HCT116 (cell line): ENCODE data around the gene PCDHGA11. TPM values are rescaled to one million over a fixed set of nuclear protein-coding genes. Genes with fewer than 3 reads are reported as not detected.
A peak's percentile ranks its signal among the peaks of the same experiment; 100 is the strongest.

Experiments used
- ATAC-seq: fragments of 200-7000 bp; cut with Tn5 transposase; 2 replicates; pipeline ENCODE4 v1.9.1; 2020; ENCODE audit warnings: mild to moderate bottlenecking, moderate library complexity
- BruUV-seq: library from RNA; stranded (reverse); fragments of 400-500 nt; replicated peaks from 2 replicates; lab custom pipeline; 2021; lab: Mats Ljungman, UMichigan
- CTCF ChIA-PET: fragments of 300-600 bp; sonication (Branson Sonifier 250); formaldehyde crosslinking; loops from one replicate; lab custom pipeline; 2021; ENCODE audit warnings: antibody characterized with exemption; lab: Charles Lee
- POLR2A ChIA-PET: fragments of 300-600, 350-600 bp; sonication (Branson Sonifier 250); formaldehyde crosslinking; loops from one replicate; lab custom pipeline; 2021; ENCODE audit warnings: antibody characterized with exemption; lab: Charles Lee
- RAD21 ChIA-PET, 2 experiments: fragments of 300-600 bp; sonication (Branson Sonifier 250); formaldehyde crosslinking; loops; one replicate each; lab custom pipeline; 2023; ENCODE audit warnings: low total read pairs in 2 of 2; ENCODE audit not compliant: uncharacterized antibody in 2 of 2, unreplicated experiment in 2 of 2, low non-redundant PET in 1 of 2; lab: Charles Lee
- DNase-seq: peaks from one replicate; pipeline ENCODE4 v3.0.0-alpha.2; 2010; ENCODE audit warnings: low read depth, low spot score
- H2AFZ ChIP-seq: fragments of 200-600 bp; shearing (Covaris generic), sonication (generic); 2 replicates; pipeline ENCODE4 v1.6.1; 2017; ENCODE audit warnings: low read depth, mixed run types, mixed read lengths, antibody characterized with exemption, low read length; ENCODE audit not compliant: poor library complexity, severe bottlenecking
- H3K27ac ChIP-seq: 2 replicates; pipeline ENCODE4 v1.5.1; 2012; ENCODE audit warnings: low read depth, low read length
- H3K27me3 ChIP-seq: fragments of 200-600 bp; sonication (generic); 2 replicates; pipeline ENCODE4 v1.6.1; 2016; ENCODE audit warnings: mixed run types, low read length, mixed read lengths; ENCODE audit not compliant: insufficient read depth
- H3K36me3 ChIP-seq, 2 experiments: fragments of 200-500 bp in 1 of 2; fragments of 200-600 bp in 1 of 2; sonication (Bioruptor generic) in 1 of 2; sonication (generic) in 1 of 2; 2 replicates each; pipeline versions ENCODE4 v1.5.1 to v1.6.1; 2014 to 2016; ENCODE audit warnings: low read length in 2 of 2, inconsistent platforms in 1 of 2, mixed read lengths in 1 of 2, mixed run types in 1 of 2; ENCODE audit not compliant: insufficient read depth in 2 of 2, control insufficient read depth in 1 of 2
- H3K4me1 ChIP-seq, 2 experiments: fragments of 200-600 bp in 1 of 2; sonication (generic) in 1 of 2; 2 replicates each; pipeline versions ENCODE4 v1.5.1 to v1.6.1; 2012 to 2017; ENCODE audit warnings: low read length in 2 of 2, inconsistent platforms in 1 of 2, mild to moderate bottlenecking in 1 of 2, mixed read lengths in 1 of 2, mixed run types in 1 of 2, moderate library complexity in 1 of 2; ENCODE audit not compliant: insufficient read depth in 2 of 2, control insufficient read depth in 1 of 2
- H3K4me2 ChIP-seq: fragments of 200-600 bp; sonication (generic); 2 replicates; pipeline ENCODE4 v1.6.1; 2017; ENCODE audit warnings: mixed run types, low read length, mixed read lengths
- H3K4me3 ChIP-seq, 2 experiments: fragments of 200-600 bp in 1 of 2; sonication (generic) in 1 of 2; replicated peaks in 1 of 2; 2 replicates each; pipeline ENCODE4 v1.5.1; 2011 to 2016; ENCODE audit warnings: low read length in 2 of 2, control low read depth in 1 of 2, low read depth in 1 of 2, mild to moderate bottlenecking in 1 of 2, mixed read lengths in 1 of 2, mixed run types in 1 of 2
- H3K79me2 ChIP-seq: fragments of 200-600 bp; sonication (generic); 2 replicates; pipeline ENCODE4 v1.6.1; 2017; ENCODE audit warnings: mild to moderate bottlenecking, mixed run types, low read length, moderate library complexity, mixed read lengths; ENCODE audit not compliant: insufficient read depth
- H3K9ac ChIP-seq: fragments of 200-600 bp; sonication (generic); 2 replicates; pipeline ENCODE4 v1.6.1; 2016; ENCODE audit warnings: low read length, mixed read lengths
- H3K9me2 ChIP-seq: fragments of 200-600 bp; sonication (generic), shearing (Covaris generic); 2 replicates; pipeline ENCODE4 v1.6.1; 2017; ENCODE audit warnings: mixed run types, mild to moderate bottlenecking, moderate library complexity; ENCODE audit not compliant: insufficient read depth
- H3K9me3 ChIP-seq, 2 experiments: fragments of 200-500 bp in 1 of 2; fragments of 200-600 bp in 1 of 2; sonication (Bioruptor generic) in 1 of 2; sonication (generic) in 1 of 2; 2 replicates each; pipeline ENCODE4 v1.6.1; 2014 to 2017; ENCODE audit warnings: low read length in 2 of 2, mixed read lengths in 2 of 2, inconsistent platforms in 1 of 2, low read depth in 1 of 2, mild to moderate bottlenecking in 1 of 2, mixed run types in 1 of 2, moderate library complexity in 1 of 2; ENCODE audit not compliant: control insufficient read depth in 1 of 2, insufficient read depth in 1 of 2
- H4K20me1 ChIP-seq: fragments of 200-600 bp; sonication (generic), shearing (Covaris generic); 2 replicates; pipeline ENCODE4 v1.6.1; 2017; ENCODE audit warnings: mixed run types, mild to moderate bottlenecking, moderate library complexity; ENCODE audit not compliant: insufficient read depth
- CTCF ChIP-seq, 3 experiments: fragments of 200-600 bp in 1 of 3; sonication (generic) in 1 of 3; IDR thresholded peaks in 2 of 3; conservative IDR thresholded peaks in 1 of 3; 2 replicates each; pipeline ENCODE4 v1.5.1; 2012 to 2017; ENCODE audit warnings: low read depth in 2 of 3, low read length in 2 of 3, antibody characterized with exemption in 1 of 3, borderline replicate concordance in 1 of 3, control low read depth in 1 of 3, mild to moderate bottlenecking in 1 of 3, mixed read lengths in 1 of 3, mixed run types in 1 of 3, moderate library complexity in 1 of 3; ENCODE audit not compliant: insufficient read depth in 1 of 3
- EGR1 ChIP-seq: IDR thresholded peaks from 2 replicates; pipeline ENCODE4 v1.6.1; 2012; ENCODE audit warnings: low read depth
- ELF1 ChIP-seq: IDR thresholded peaks from 2 replicates; pipeline ENCODE4 v1.6.1; 2012; ENCODE audit warnings: low read depth, borderline replicate concordance
- EZH2phosphoT487 ChIP-seq: fragments of 200-600 bp; IDR thresholded peaks from 2 replicates; pipeline ENCODE4 v1.6.1; 2018; ENCODE audit warnings: antibody characterized with exemption, borderline replicate concordance
- FOSL1 ChIP-seq: IDR thresholded peaks from 2 replicates; pipeline ENCODE4 v1.6.1; 2012; ENCODE audit warnings: low read depth
- JUND ChIP-seq: IDR thresholded peaks from 2 replicates; pipeline ENCODE4 v1.6.1; 2012
- RAD21 ChIP-seq: IDR thresholded peaks from 2 replicates; pipeline ENCODE4 v1.6.1; 2012; ENCODE audit warnings: low read depth, mild to moderate bottlenecking
- REST ChIP-seq: IDR thresholded peaks from 2 replicates; pipeline ENCODE4 v1.6.1; 2012; ENCODE audit warnings: low read depth
- SRF ChIP-seq: IDR thresholded peaks from 2 replicates; pipeline ENCODE4 v1.6.1; 2012; ENCODE audit warnings: low read depth
- TCF7L2 ChIP-seq: IDR thresholded peaks from 2 replicates; pipeline ENCODE4 v1.7.0; 2011; ENCODE audit warnings: borderline replicate concordance, inconsistent platforms; ENCODE audit not compliant: insufficient read depth, insufficient read length; ENCODE audit errors: extremely low read depth
- YY1 ChIP-seq: IDR thresholded peaks from 2 replicates; pipeline ENCODE4 v1.6.1; 2011; ENCODE audit warnings: low read length, low read depth, moderate library complexity, mild to moderate bottlenecking; ENCODE audit not compliant: insufficient replicate concordance; ENCODE audit errors: extremely low read depth
- ZNF274 ChIP-seq: fragments of 200-500 bp; sonication (Bioruptor generic); IDR thresholded peaks from 2 replicates; pipeline ENCODE4 v1.6.1; 2014; ENCODE audit warnings: mild to moderate bottlenecking, low read depth, low read length, inconsistent platforms
- intact Hi-C: fragments of 100-400 bp; cut with micrococcal nuclease; formaldehyde crosslinking; loops from 2 replicates; pipeline ENCODE4 v1.10.0; 2022
- total RNA-seq: library from RNA; stranded (reverse); gene quantifications from one replicate; pipeline ENCODE4 v1.2.1, GENCODE V29; 2021; ENCODE audit not compliant: unreplicated experiment
- TF ChIP-seq, protein P1 (sequence below): IDR thresholded peaks from 2 replicates; pipeline ENCODE4 v1.6.1; 2012

Gene PCDHGA11
- total RNA-seq, 1 experiment from 2014 or later = 0.39 TPM

GRCh38 chr5:141392429-141393198 is 28.2 kb upstream of the PCDHGA11 start, which contains the start of gene PCDHGA8:
Gene PCDHGA8, plus strand, starts transcription at chr5:141392633. Its CDS starts 181 bp downstream, at chr5:141392814.
- H3K27ac ChIP-seq = no peak within 1 kb of the TSS
- peak; percentile 21 for DNase-seq
- TF ChIP-seq SRF (no peak), JUND (no peak), FOSL1 (no peak), YY1 (no peak), REST (no peak), TCF7L2 (no peak), EZH2phosphoT487 (no peak), RAD21 (peak; percentile 57), CTCF (IDR thresholded peaks at IDR 0.05 in 2 of 3, conservative IDR thresholded peaks at IDR 0.05 in 1 of 3; ENCODE audit: borderline replicate concordance in 1 of 3, insufficient read depth in 1 of 3, low read depth in 2 of 3, low read length in 2 of 3) (peak; percentile 33 to 53 (median 52); a peak in 4 of 6 replicates), ZNF274 (no peak), EGR1 (no peak), ELF1 (no peak)
- TF ChIP-seq, protein P1, sequence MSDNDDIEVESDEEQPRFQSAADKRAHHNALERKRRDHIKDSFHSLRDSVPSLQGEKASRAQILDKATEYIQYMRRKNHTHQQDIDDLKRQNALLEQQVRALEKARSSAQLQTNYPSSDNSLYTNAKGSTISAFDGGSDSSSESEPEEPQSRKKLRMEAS = peak; percentile 81
- TF ChIP-seq, all 23 proteins: peak for 3
- Histone ChIP-seq H2AFZ (no peak within 1 kb of the TSS), H4K20me1 (no peaks in the 10 kb centered on the region), H3K36me3 (no peaks in the 10 kb centered on the region), H3K4me1 (no peaks in the 10 kb centered on the region), H3K27me3 (no peaks in the 10 kb centered on the region), H3K9ac (no peak within 1 kb of the TSS), H3K79me2 (no peaks in the 10 kb centered on the region), H3K4me3 (no peak within 1 kb of the TSS), H3K9me2 (no peaks in the 10 kb centered on the region), H3K9me3 (no peaks in the 10 kb centered on the region), H3K4me2 (no peak within 1 kb of the TSS)
- ChIA-PET CTCF (interaction anchor here (1.0 to 1.3 kb wide), 2 partner anchors 165 to 172 kb away, joined by 3 read pairs; no protein-coding TSS in a partner anchor), POLR2A (no interaction called here), RAD21 (no interaction called here)
- peak; percentile 70 for ATAC-seq
- no TSS peak for BruUV-seq
- intact Hi-C loops = no loop called here
